DND-41 (cell line): ENCODE results near the gene SYCP2L.

ENCODE experiments used
- CTCF ChIP-seq: IDR thresholded peaks from 2 replicates; pipeline ENCODE4 v1.5.1; 2012; ENCODE audit warnings: borderline replicate concordance, low read length, moderate library complexity, mild to moderate bottlenecking; ENCODE audit not compliant: poor library complexity, severe bottlenecking; ENCODE audit errors: extremely low read depth
- EZH2 ChIP-seq: IDR thresholded peaks from 3 replicates; pipeline ENCODE4 v1.6.1; 2012; ENCODE audit warnings: borderline replicate concordance, low read depth, mild to moderate bottlenecking, moderate library complexity, low read length, inconsistent platforms; ENCODE audit not compliant: severe bottlenecking

GRCh38 chr6:10849901-10850300, 37.0 kb upstream of the SYCP2L start:
- TF ChIP-seq CTCF, result no peak
- TF ChIP-seq EZH2, result no peak
